NCI-H510A treated with DMSO at 0.1 percent for 48 hours (cell line): ENCODE measurements around the gene PMPCA.
"Not testable (repeated sequence)": the region's sequence is repeated elsewhere in the genome, so short reads cannot be mapped to it uniquely, and the experiment has no call there.

Source experiments
- DNase-seq: peaks from one replicate; lab custom pipeline; 2025; lab: John Stamatoyannopoulos, UW

The PMPCA gene

GRCh38 chr9:136412962-136413361, 2.5 kb downstream of the PMPCA start:
- no peak for DNase-seq

GRCh38 chr9:136416427-136416826, 6.0 kb downstream of the PMPCA start:
- DNase-seq = no peak

- no peak for DNase-seq
Measured at GRCh38 chr9:136416914-136417313, 6.5 kb downstream of the PMPCA start.

- DNase-seq = no peak
Measured at GRCh38 chr9:136418182-136419091, 8.0 kb downstream of the PMPCA start.

- no peak for DNase-seq
Measured at GRCh38 chr9:136419092-136419420, 8.6 kb downstream of the PMPCA start.

- no peak for DNase-seq
Measured at GRCh38 chr9:136421791-136422190, 11.3 kb downstream of the PMPCA start.

- no peak for DNase-seq
Measured at GRCh38 chr9:136422876-136423275, 12.4 kb downstream of the PMPCA start.

GRCh38 chr9:136423432-136424146, 13.1 kb downstream of the PMPCA start:
- no peak for DNase-seq

- no peak for DNase-seq
Measured at GRCh38 chr9:136424750-136425362, 14.4 kb downstream of the PMPCA start.

- DNase-seq = not testable (repeated sequence)
Measured at GRCh38 chr9:136425367-136425766, 14.9 kb downstream of the PMPCA start.

GRCh38 chr9:136426787-136427186, 16.3 kb downstream of the PMPCA start:
- DNase-seq = no peak

- DNase-seq = no peak
Measured at GRCh38 chr9:136429075-136429628, 18.7 kb downstream of the PMPCA start.

- DNase-seq = no peak
Measured at GRCh38 chr9:136429683-136430491, 19.4 kb downstream of the PMPCA start.

GRCh38 chr9:136430588-136431234, 20.3 kb downstream of the PMPCA start:
- no peak for DNase-seq

- no peak for DNase-seq
Measured at GRCh38 chr9:136431782-136432350, 21.4 kb downstream of the PMPCA start.

GRCh38 chr9:136432591-136432990, 22.1 kb downstream of the PMPCA start:
- DNase-seq = no peak

- DNase-seq = no peak
Measured at GRCh38 chr9:136433043-136433715, 22.7 kb downstream of the PMPCA start.

- no peak for DNase-seq
Measured at GRCh38 chr9:136433849-136434579, 23.6 kb downstream of the PMPCA start.

- no peak for DNase-seq
Measured at GRCh38 chr9:136434580-136435169, 24.2 kb downstream of the PMPCA start.
